Fibroblast of lung (primary cell): ENCODE data around the gene SNAP47.

Source experiments
- EZH2 ChIP-seq: IDR thresholded peaks from 2 replicates; pipeline ENCODE4 v1.5.1; 2012; ENCODE audit warnings: low read length, control low read depth, mild to moderate bottlenecking; ENCODE audit errors: missing control alignments
- TF ChIP-seq, protein P1 (sequence below), 2 donors: IDR thresholded peaks in 1 of 2; conservative IDR thresholded peaks in 1 of 2; 1 replicate in 1 of 2; 2 replicates in 1 of 2; pipeline ENCODE4 v1.5.1; 2011 to 2012; ENCODE audit warnings: low read length in 2 of 2, control low read depth in 1 of 2, inconsistent platforms in 1 of 2, low read depth in 1 of 2, mild to moderate bottlenecking in 1 of 2

DNA sequence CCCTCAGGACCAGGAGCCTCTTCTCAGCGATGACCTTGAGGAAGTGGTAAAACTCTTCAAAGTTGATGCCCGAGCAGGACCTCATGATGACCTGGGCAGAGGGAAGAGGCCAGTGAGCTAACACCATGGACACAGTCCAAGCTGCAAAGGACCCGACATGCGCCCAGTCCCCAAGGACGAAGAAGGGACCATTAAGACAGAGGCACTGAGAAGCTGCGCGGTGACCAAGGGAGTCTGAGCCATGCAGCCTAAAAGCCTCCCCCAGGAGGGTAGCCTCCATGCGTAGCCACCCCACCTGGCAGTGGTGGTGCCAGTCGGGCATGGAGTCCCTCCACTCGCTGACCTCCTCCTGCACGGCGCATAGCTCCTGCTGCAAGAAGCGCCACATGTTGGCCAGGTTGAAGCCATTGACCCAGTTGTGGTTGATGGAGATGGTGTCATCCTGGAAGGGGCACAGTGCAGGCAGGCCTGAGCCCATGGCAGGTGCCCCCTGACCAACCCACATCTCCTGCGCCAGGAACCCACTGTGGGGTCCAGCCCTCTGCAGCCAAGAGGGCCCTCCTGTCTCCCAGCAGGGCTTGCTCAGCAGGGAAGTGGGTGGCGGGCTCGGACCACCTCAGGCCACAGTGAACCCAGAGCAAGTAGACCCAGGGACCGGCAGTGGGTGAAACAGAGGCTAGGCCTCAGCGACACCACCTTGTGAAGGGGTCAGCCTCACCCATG lies 2.5 kb upstream of the SNAP47 start:
- TF ChIP-seq, protein P1, sequence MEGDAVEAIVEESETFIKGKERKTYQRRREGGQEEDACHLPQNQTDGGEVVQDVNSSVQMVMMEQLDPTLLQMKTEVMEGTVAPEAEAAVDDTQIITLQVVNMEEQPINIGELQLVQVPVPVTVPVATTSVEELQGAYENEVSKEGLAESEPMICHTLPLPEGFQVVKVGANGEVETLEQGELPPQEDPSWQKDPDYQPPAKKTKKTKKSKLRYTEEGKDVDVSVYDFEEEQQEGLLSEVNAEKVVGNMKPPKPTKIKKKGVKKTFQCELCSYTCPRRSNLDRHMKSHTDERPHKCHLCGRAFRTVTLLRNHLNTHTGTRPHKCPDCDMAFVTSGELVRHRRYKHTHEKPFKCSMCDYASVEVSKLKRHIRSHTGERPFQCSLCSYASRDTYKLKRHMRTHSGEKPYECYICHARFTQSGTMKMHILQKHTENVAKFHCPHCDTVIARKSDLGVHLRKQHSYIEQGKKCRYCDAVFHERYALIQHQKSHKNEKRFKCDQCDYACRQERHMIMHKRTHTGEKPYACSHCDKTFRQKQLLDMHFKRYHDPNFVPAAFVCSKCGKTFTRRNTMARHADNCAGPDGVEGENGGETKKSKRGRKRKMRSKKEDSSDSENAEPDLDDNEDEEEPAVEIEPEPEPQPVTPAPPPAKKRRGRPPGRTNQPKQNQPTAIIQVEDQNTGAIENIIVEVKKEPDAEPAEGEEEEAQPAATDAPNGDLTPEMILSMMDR (conservative IDR thresholded peaks at IDR 0.05 in 1 of 2, IDR thresholded peaks at IDR 0.05 in 1 of 2; ENCODE audit: low read depth in 1 of 2, low read length in 2 of 2): no peak
- no peak for TF ChIP-seq EZH2
